T-cell (primary cell): ENCODE measurements around the gene PPM1L. TPM values are rescaled to one million over a fixed set of nuclear protein-coding genes. Genes with fewer than 3 reads are reported as not detected.

Experiments
- ATAC-seq, 4 experiments: fragments of 200-7000 bp in 3 of 4; fragments of 150-1000 bp in 1 of 4; cut with Tn5 transposase; replicated peaks in 1 of 4; 1 replicate in 3 of 4; 2 replicates in 1 of 4; pipeline ENCODE4 v1.10.0; 2021; ENCODE audit warnings: moderate library complexity in 3 of 4, mild to moderate bottlenecking in 2 of 4, moderate number of reproducible peaks in 1 of 4
- CTCF ChIA-PET, 2 donors: fragments of 300-600 bp; sonication (Branson Sonifier 250); formaldehyde crosslinking; loops; one replicate each; lab custom pipeline; 2022; ENCODE audit warnings: antibody characterized with exemption in 2 of 2; lab: Charles Lee
- POLR2A ChIA-PET, 2 donors: fragments of 300-600 bp; sonication (Branson Sonifier 250); formaldehyde crosslinking; loops; one replicate each; lab custom pipeline; 2022; ENCODE audit warnings: antibody characterized with exemption in 2 of 2; lab: Charles Lee
- DNase-seq, 35 experiments: peaks; one replicate each; pipeline versions ENCODE4 v3.0.0 to v3.0.0-alpha.2; 2013 to 2023
- H3K27ac ChIP-seq: one replicate; pipeline ENCODE4 v1.5.1; 2013; ENCODE audit warnings: low read length
- H3K27me3 ChIP-seq, 2 experiments: replicated peaks in 1 of 2; 1 replicate in 1 of 2; 2 replicates in 1 of 2; pipeline versions ENCODE4 v1.6.1 to v1.7.0; 2013; ENCODE audit warnings: low read length in 1 of 2, mixed read lengths in 1 of 2; ENCODE audit not compliant: control insufficient read depth in 2 of 2, insufficient read depth in 2 of 2; ENCODE audit errors: extremely low read depth in 1 of 2
- H3K36me3 ChIP-seq, 2 donors: 1 replicate in 1 of 2; 2 replicates in 1 of 2; pipeline versions ENCODE4 v1.6.1 to v1.7.0; 2013; ENCODE audit warnings: low read length in 1 of 2; ENCODE audit not compliant: control insufficient read depth in 2 of 2, insufficient read depth in 1 of 2; ENCODE audit errors: extremely low read depth in 1 of 2
- H3K4me1 ChIP-seq, 2 experiments: 1 replicate in 1 of 2; 2 replicates in 1 of 2; pipeline versions ENCODE4 v1.6.1 to v1.7.0; 2013; ENCODE audit warnings: low read length in 2 of 2, mixed read lengths in 1 of 2; ENCODE audit not compliant: insufficient read depth in 2 of 2, control insufficient read depth in 1 of 2; ENCODE audit errors: extremely low read depth in 1 of 2
- H3K4me3 ChIP-seq, 2 donors: 1 replicate in 1 of 2; 2 replicates in 1 of 2; pipeline versions ENCODE4 v1.5.1 to v1.7.0; 2013; ENCODE audit warnings: mild to moderate bottlenecking in 2 of 2, low read length in 1 of 2, moderate library complexity in 1 of 2; ENCODE audit not compliant: control insufficient read depth in 1 of 2; ENCODE audit errors: extremely low read depth in 1 of 2
- H3K9me3 ChIP-seq: 2 replicates; pipeline ENCODE4 v1.7.0; 2013
- H3K27ac Mint-ChIP-seq, 2 donors: one replicate each; pipeline ENCODE4 v1.8.0; 2020 to 2021; ENCODE audit warnings: mild to moderate bottlenecking in 2 of 2, mixed read lengths in 2 of 2
- H3K27me3 Mint-ChIP-seq, 2 donors: one replicate each; pipeline ENCODE4 v1.8.0; 2021 to 2022; ENCODE audit warnings: mixed read lengths in 2 of 2
- H3K36me3 Mint-ChIP-seq: one replicate; pipeline ENCODE4 v1.8.0; 2021; ENCODE audit warnings: mixed read lengths
- H3K4me1 Mint-ChIP-seq, 3 donors: one replicate each; pipeline ENCODE4 v1.8.0; 2020 to 2022; ENCODE audit warnings: mixed read lengths in 3 of 3, mild to moderate bottlenecking in 1 of 3
- H3K4me3 Mint-ChIP-seq, 3 donors: one replicate each; pipeline ENCODE4 v1.8.0; 2020 to 2022; ENCODE audit warnings: mild to moderate bottlenecking in 3 of 3, mixed read lengths in 3 of 3, moderate library complexity in 3 of 3
- H3K9me3 Mint-ChIP-seq, 3 donors: one replicate each; pipeline ENCODE4 v1.8.0; 2020 to 2022; ENCODE audit warnings: mixed read lengths in 3 of 3
- WGBS: methylation state at CpG from one replicate; pipeline ENCODE4 v1.1.5; 2013; ENCODE audit warnings: missing lambda C conversion rate; ENCODE audit not compliant: insufficient coverage; 5-methylcytosine and 5-hydroxymethylcytosine counted together
- total RNA-seq, 35 experiments: library from RNA in 6 of 35; stranded (reverse) in 6 of 35; fragments of 120-200 nt in 1 of 35; gene quantifications; one replicate each; pipeline versions ENCODE4 v1.2.1 to v1.2.4 and lab custom pipeline; 2013 to 2026

PPM1L gene
- total RNA-seq, 5 donors from 2014 or later (not counting 1 experiment from before 2014, with no cell fraction given): 4.8 to 6.4 (median 5.7) TPM

GRCh38 chr3:160804762-160805161 lies 48.7 kb downstream of the PPM1L start:
- H3K27me3 Mint-ChIP-seq: no peaks in the 10 kb centered on the region
- Histone ChIP-seq H3K27ac (no peak overlapping the region), H3K4me3 (no peak overlapping the region), H3K27me3 (no peaks in the 10 kb centered on the region), H3K36me3 (no peaks in the 10 kb centered on the region), H3K9me3 (no peaks in the 10 kb centered on the region), H3K4me1 (peaks cover 11 to 18% of the 10 kb centered on the region in 2 experiments)
- no peak for DNase-seq
- no peak for ATAC-seq
- POLR2A ChIA-PET: no interaction called here
- H3K27ac Mint-ChIP-seq: no peak overlapping the region
- CTCF ChIA-PET: no interaction called here
- no peaks in the 10 kb centered on the region for H3K36me3 Mint-ChIP-seq
- peaks cover 10 to 11% (median 10%) of the 10 kb centered on the region in 3 donors for H3K4me1 Mint-ChIP-seq
- no peaks in the 10 kb centered on the region for H3K9me3 Mint-ChIP-seq
- no CpG with 5 or more reads among the region's 1 CpG for WGBS
- no peak overlapping the region for H3K4me3 Mint-ChIP-seq

- Mint-ChIP-seq H3K27me3 (no peaks in the 10 kb centered on the region), H3K9me3 (no peaks in the 10 kb centered on the region), H3K36me3 (no peaks in the 10 kb centered on the region), H3K27ac (no peak overlapping the region), H3K4me1 (peaks cover 10 to 11% (median 10%) of the 10 kb centered on the region in 3 donors), H3K4me3 (no peak overlapping the region)
- H3K27ac ChIP-seq: no peak overlapping the region
- no peak overlapping the region for H3K4me3 ChIP-seq
- H3K4me1 ChIP-seq: peaks cover 11 to 14% of the 10 kb centered on the region in 2 experiments
- H3K9me3 ChIP-seq: no peaks in the 10 kb centered on the region
- ATAC-seq (no peak), DNase-seq (no peak)
- ChIA-PET CTCF (no interaction called here), POLR2A (no interaction called here)
- H3K36me3 ChIP-seq: no peaks in the 10 kb centered on the region
- H3K27me3 ChIP-seq: no peaks in the 10 kb centered on the region
Measured at GRCh38 chr3:160806094-160806493, 50.1 kb downstream of the PPM1L start.

- no peaks in the 10 kb centered on the region for H3K9me3 ChIP-seq
- H3K36me3 ChIP-seq: no peaks in the 10 kb centered on the region
- H3K4me1 ChIP-seq: peaks cover 7 to 9% of the 10 kb centered on the region in 2 experiments
- H3K27me3 Mint-ChIP-seq: no peaks in the 10 kb centered on the region
- H3K36me3 Mint-ChIP-seq: no peaks in the 10 kb centered on the region
- ATAC-seq (no peak), DNase-seq (no peak)
- peaks cover 6 to 8% (median 7%) of the 10 kb centered on the region in 3 donors for H3K4me1 Mint-ChIP-seq
- H3K27me3 ChIP-seq: no peaks in the 10 kb centered on the region
- H3K27ac Mint-ChIP-seq: no peak overlapping the region
- no peaks in the 10 kb centered on the region for H3K9me3 Mint-ChIP-seq
- CTCF ChIA-PET: no interaction called here
- H3K4me3 ChIP-seq: no peak overlapping the region
- 75% methylated on average over 1 of the region's 3 CpGs for WGBS
- H3K4me3 Mint-ChIP-seq: no peak overlapping the region
- POLR2A ChIA-PET: no interaction called here
- H3K27ac ChIP-seq: no peak overlapping the region
Measured at GRCh38 chr3:160806686-160807085, 50.7 kb downstream of the PPM1L start.

DNA sequence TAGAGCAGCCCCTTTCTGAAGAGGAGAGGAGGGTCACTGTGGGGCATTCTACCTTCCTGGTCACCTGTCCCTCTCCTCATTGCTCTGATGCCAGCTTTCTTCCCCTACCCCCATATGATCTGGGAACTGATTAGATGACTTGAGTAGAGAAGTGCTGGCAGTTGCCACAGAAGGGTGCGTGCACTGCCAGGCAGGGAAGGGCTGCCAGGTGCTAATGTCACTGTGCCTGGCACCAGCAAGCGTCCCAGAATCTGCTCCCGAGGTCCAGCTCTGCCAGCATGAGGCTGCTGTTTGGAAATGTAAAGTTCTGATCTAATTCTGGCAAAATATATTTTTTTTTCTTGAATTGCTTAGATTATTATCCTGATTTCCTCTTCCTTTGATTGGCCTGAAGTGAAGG lies 52.8 kb downstream of the PPM1L start:
- DNase-seq (no peak), ATAC-seq (no peak)
- ChIA-PET CTCF (interaction anchor here in 1 of 2 donors (0.5 kb wide), 1 partner anchor 369 kb away, joined by 3 read pairs; no protein-coding TSS in a partner anchor), POLR2A (no interaction called here)
- Histone ChIP-seq H3K9me3 (no peaks in the 10 kb centered on the region), H3K4me3 (no peak overlapping the region), H3K36me3 (no peaks in the 10 kb centered on the region), H3K27ac (no peak overlapping the region), H3K27me3 (no peaks in the 10 kb centered on the region), H3K4me1 (no peaks in the 10 kb centered on the region)
- 67% methylated on average over 1 of the region's 3 CpGs for WGBS
- Mint-ChIP-seq H3K4me3 (no peak overlapping the region), H3K27me3 (no peaks in the 10 kb centered on the region), H3K9me3 (no peaks in the 10 kb centered on the region), H3K36me3 (no peaks in the 10 kb centered on the region), H3K4me1 (no peaks in the 10 kb centered on the region), H3K27ac (no peak overlapping the region)

DNA sequence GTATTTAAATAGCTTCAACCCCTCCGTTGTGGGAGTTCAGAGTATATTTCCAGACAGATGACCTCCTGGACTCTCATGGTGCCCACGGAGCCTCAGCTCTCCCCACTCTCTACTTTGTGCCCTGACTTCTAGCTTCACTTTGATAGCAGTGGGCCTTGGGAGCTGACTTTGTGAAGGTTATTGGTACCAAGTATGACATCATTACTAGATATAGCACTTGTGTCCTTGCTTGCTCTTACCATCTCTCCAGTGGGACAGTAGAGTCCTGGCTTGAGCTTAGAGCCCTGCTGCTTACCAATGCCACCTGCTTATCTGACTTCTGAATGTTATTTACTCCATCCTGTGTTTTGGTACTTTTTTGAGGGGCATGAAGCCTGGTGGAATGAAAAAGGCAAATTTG lies 53.4 kb downstream of the PPM1L start:
- Histone ChIP-seq H3K36me3 (no peaks in the 10 kb centered on the region), H3K27me3 (no peaks in the 10 kb centered on the region), H3K27ac (no peak overlapping the region), H3K9me3 (no peaks in the 10 kb centered on the region), H3K4me1 (no peaks in the 10 kb centered on the region), H3K4me3 (no peak overlapping the region)
- DNase-seq (no peak), ATAC-seq (no peak)
- no CpG with 5 or more reads among the region's 2 CpGs for WGBS
- CTCF ChIA-PET: no interaction called here
- no peak overlapping the region for H3K27ac Mint-ChIP-seq
- H3K36me3 Mint-ChIP-seq: no peaks in the 10 kb centered on the region
- no peaks in the 10 kb centered on the region for H3K27me3 Mint-ChIP-seq
- H3K4me1 Mint-ChIP-seq: no peaks in the 10 kb centered on the region
- POLR2A ChIA-PET: no interaction called here
- H3K4me3 Mint-ChIP-seq: no peak overlapping the region
- no peaks in the 10 kb centered on the region for H3K9me3 Mint-ChIP-seq

GRCh38 chr3:160810362-160811236 lies 54.6 kb downstream of the PPM1L start:
- CTCF ChIA-PET: no interaction called here
- Mint-ChIP-seq H3K27ac (no peak overlapping the region), H3K4me3 (no peak overlapping the region), H3K4me1 (no peaks in the 10 kb centered on the region), H3K9me3 (no peaks in the 10 kb centered on the region), H3K27me3 (no peaks in the 10 kb centered on the region), H3K36me3 (no peaks in the 10 kb centered on the region)
- no peak for ATAC-seq
- Histone ChIP-seq H3K4me3 (no peak overlapping the region), H3K27ac (no peak overlapping the region), H3K36me3 (no peaks in the 10 kb centered on the region), H3K9me3 (no peaks in the 10 kb centered on the region), H3K4me1 (no peaks in the 10 kb centered on the region), H3K27me3 (no peaks in the 10 kb centered on the region)
- DNase-seq: no peak
- 100% methylated on average over 1 of the region's 4 CpGs for WGBS
- POLR2A ChIA-PET: no interaction called here
